Peyer's patch (tissue), 4 donors: ENCODE data around the gene METAP1.

ENCODE experiments used
- POLR2A ChIP-seq, 2 donors: fragments of 450-650 bp; IDR thresholded peaks; one replicate each; pipeline ENCODE4 v1.5.1; 2017; ENCODE audit warnings: antibody characterized with exemption in 2 of 2, mild to moderate bottlenecking in 2 of 2, moderate library complexity in 2 of 2
- TF ChIP-seq, protein P1 (sequence below), 6 experiments: fragments of 450-650 bp in 4 of 6; fragments of 200-600 bp in 2 of 6; sonication (generic) in 1 of 6; IDR thresholded peaks; one replicate each; pipeline ENCODE4 v1.5.1; 2017 to 2019; ENCODE audit warnings: antibody characterized with exemption in 6 of 6, mild to moderate bottlenecking in 3 of 6, moderate library complexity in 1 of 6

DNA sequence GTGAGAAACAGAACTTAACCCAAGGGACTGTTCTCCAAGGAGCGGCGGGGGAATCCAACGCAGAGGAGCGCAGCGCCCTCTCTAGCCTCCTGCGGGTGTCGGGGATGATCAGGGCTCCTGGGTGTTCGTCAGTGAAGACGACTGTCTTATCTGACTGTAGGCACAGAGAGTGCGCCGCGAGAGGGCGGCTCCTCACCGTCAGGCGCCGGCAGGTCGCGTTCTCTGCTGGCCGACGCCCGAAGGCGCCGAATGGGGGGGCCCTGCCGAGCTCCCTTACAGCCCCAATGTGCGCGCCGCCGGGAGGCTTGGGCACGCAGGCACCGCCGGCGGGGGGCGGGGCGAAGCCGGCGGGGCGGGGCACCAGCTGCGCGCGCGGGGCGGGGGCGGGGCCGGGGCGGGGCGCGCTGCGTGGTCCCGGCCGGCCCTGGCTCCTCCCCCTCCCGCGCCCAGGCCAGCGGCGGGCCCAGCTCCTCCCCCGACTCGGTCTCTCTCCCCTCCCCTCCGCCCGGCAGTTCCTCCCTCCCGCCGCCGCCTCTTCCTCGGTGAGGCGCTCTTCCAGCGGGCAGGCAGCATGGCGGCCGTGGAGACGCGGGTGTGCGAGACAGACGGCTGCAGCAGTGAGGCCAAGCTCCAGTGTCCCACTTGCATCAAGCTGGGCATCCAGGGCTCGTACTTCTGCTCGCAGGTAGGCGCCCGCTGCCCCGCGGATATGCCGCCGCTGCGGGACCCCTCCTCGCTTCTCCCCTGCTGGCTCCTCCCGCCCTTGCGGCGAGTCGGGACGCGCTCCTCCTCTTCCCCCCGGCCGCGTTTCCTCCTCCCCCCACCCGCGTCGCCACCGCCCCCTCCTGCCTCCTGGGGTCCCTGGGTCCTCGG is at the start of gene METAP1:
- TF ChIP-seq, protein P1, sequence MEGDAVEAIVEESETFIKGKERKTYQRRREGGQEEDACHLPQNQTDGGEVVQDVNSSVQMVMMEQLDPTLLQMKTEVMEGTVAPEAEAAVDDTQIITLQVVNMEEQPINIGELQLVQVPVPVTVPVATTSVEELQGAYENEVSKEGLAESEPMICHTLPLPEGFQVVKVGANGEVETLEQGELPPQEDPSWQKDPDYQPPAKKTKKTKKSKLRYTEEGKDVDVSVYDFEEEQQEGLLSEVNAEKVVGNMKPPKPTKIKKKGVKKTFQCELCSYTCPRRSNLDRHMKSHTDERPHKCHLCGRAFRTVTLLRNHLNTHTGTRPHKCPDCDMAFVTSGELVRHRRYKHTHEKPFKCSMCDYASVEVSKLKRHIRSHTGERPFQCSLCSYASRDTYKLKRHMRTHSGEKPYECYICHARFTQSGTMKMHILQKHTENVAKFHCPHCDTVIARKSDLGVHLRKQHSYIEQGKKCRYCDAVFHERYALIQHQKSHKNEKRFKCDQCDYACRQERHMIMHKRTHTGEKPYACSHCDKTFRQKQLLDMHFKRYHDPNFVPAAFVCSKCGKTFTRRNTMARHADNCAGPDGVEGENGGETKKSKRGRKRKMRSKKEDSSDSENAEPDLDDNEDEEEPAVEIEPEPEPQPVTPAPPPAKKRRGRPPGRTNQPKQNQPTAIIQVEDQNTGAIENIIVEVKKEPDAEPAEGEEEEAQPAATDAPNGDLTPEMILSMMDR (IDR thresholded peaks at IDR 0.05), result peak; percentile 26 to 92 (median 68)
- peak; percentile 63 to 75 for TF ChIP-seq POLR2A (IDR thresholded peaks at IDR 0.05)
